CD14-positive monocyte (primary cell): ENCODE measurements around the gene ALDH2. TPM values are rescaled to one million over a fixed set of nuclear protein-coding genes. Genes with fewer than 3 reads are reported as not detected.
"Not testable (repeated sequence)": the region's sequence is repeated elsewhere in the genome, so short reads cannot be mapped to it uniquely, and the experiment has no call there.

ENCODE experiments used
- DNase-seq, 3 donors: peaks; one replicate each; pipeline ENCODE4 v3.0.0-alpha.2; 2011 to 2022
- H2AFZ ChIP-seq: 2 replicates; pipeline ENCODE4 v1.6.0; 2012; ENCODE audit warnings: mild to moderate bottlenecking, low read depth, low read length, inconsistent platforms; ENCODE audit not compliant: insufficient read depth, poor library complexity, severe bottlenecking
- H3K27ac ChIP-seq, 2 donors: 1 replicate in 1 of 2; 2 replicates in 1 of 2; pipeline ENCODE4 v1.5.1; 2012 to 2013; ENCODE audit warnings: low read length in 2 of 2, control low read depth in 1 of 2, inconsistent platforms in 1 of 2, low read depth in 1 of 2, mild to moderate bottlenecking in 1 of 2
- H3K27me3 ChIP-seq, 2 donors: one replicate each; pipeline versions ENCODE4 v1.6.0 to v1.6.1; 2011 to 2013; ENCODE audit warnings: low read length in 2 of 2; ENCODE audit not compliant: control insufficient read depth in 2 of 2, insufficient read depth in 2 of 2
- H3K36me3 ChIP-seq, 2 donors: replicated peaks in 1 of 2; 1 replicate in 1 of 2; 2 replicates in 1 of 2; pipeline versions ENCODE4 v1.5.1 to v1.6.1; 2012 to 2013; ENCODE audit warnings: low read length in 2 of 2, control low read depth in 1 of 2, inconsistent platforms in 1 of 2, mild to moderate bottlenecking in 1 of 2; ENCODE audit not compliant: insufficient read depth in 2 of 2, control insufficient read depth in 1 of 2
- H3K4me1 ChIP-seq, 2 donors: 1 replicate in 1 of 2; 2 replicates in 1 of 2; pipeline versions ENCODE4 v1.5.1 to v1.6.1; 2012 to 2013; ENCODE audit warnings: low read length in 2 of 2, control low read depth in 1 of 2, inconsistent platforms in 1 of 2, mild to moderate bottlenecking in 1 of 2, moderate library complexity in 1 of 2; ENCODE audit not compliant: insufficient read depth in 2 of 2, control insufficient read depth in 1 of 2
- H3K4me2 ChIP-seq: replicated peaks from 2 replicates; pipeline ENCODE3; 2012; ENCODE audit warnings: low read length, moderate library complexity, mild to moderate bottlenecking; ENCODE audit not compliant: poor library complexity, severe bottlenecking; ENCODE audit errors: extremely low read depth
- H3K4me3 ChIP-seq, 3 experiments: fragments of 200-600 bp in 1 of 3; sonication (generic) in 1 of 3; replicated peaks in 1 of 3; 1 replicate in 2 of 3; 2 replicates in 1 of 3; pipeline ENCODE4 v1.5.1; 2011 to 2013; ENCODE audit warnings: low read length in 3 of 3, mild to moderate bottlenecking in 3 of 3, control low read depth in 2 of 3, low read depth in 2 of 3, inconsistent platforms in 1 of 3, moderate library complexity in 1 of 3
- H3K79me2 ChIP-seq: 2 replicates; pipeline ENCODE4 v1.6.0; 2012; ENCODE audit warnings: mild to moderate bottlenecking, control low read depth, inconsistent platforms, low read length, moderate library complexity; ENCODE audit not compliant: insufficient read depth
- H3K9ac ChIP-seq: 2 replicates; pipeline ENCODE4 v1.6.0; 2017; ENCODE audit warnings: low read length, mild to moderate bottlenecking; ENCODE audit not compliant: insufficient read depth, poor library complexity, severe bottlenecking
- H3K9me3 ChIP-seq, 2 donors: replicated peaks in 1 of 2; 1 replicate in 1 of 2; 2 replicates in 1 of 2; pipeline versions ENCODE4 v1.5.1 to v1.6.1; 2012 to 2013; ENCODE audit warnings: low read length in 2 of 2, control low read depth in 1 of 2; ENCODE audit not compliant: control insufficient read depth in 1 of 2, insufficient read depth in 1 of 2
- H4K20me1 ChIP-seq: 2 replicates; pipeline ENCODE4 v1.6.0; 2012; ENCODE audit warnings: mild to moderate bottlenecking, low read length, control low read depth, moderate library complexity; ENCODE audit not compliant: insufficient read depth
- H3K27ac Mint-ChIP-seq, 7 donors: one replicate each; pipeline ENCODE4 v1.8.0; 2020; ENCODE audit warnings: mild to moderate bottlenecking in 7 of 7, mixed read lengths in 7 of 7, moderate library complexity in 6 of 7, inconsistent platforms in 2 of 7
- H3K27me3 Mint-ChIP-seq, 3 donors: one replicate each; pipeline ENCODE4 v1.8.0; 2021 to 2022; ENCODE audit warnings: low read depth in 3 of 3, mild to moderate bottlenecking in 3 of 3, mixed read lengths in 3 of 3, moderate library complexity in 3 of 3, inconsistent platforms in 1 of 3
- H3K36me3 Mint-ChIP-seq, 2 donors: one replicate each; pipeline ENCODE4 v1.8.0; 2020; ENCODE audit warnings: mixed read lengths in 2 of 2, inconsistent platforms in 1 of 2, mild to moderate bottlenecking in 1 of 2
- H3K4me1 Mint-ChIP-seq: one replicate; pipeline ENCODE4 v1.8.0; 2020; ENCODE audit warnings: mild to moderate bottlenecking, mixed read lengths
- H3K4me3 Mint-ChIP-seq, 2 donors: one replicate each; pipeline ENCODE4 v1.8.0; 2020; ENCODE audit warnings: mild to moderate bottlenecking in 2 of 2, mixed read lengths in 2 of 2, moderate library complexity in 1 of 2
- H3K9me3 Mint-ChIP-seq, 7 donors: one replicate each; pipeline ENCODE4 v1.8.0; 2020 to 2022; ENCODE audit warnings: mixed read lengths in 7 of 7, mild to moderate bottlenecking in 6 of 7, moderate library complexity in 6 of 7, inconsistent platforms in 2 of 7
- CTCF ChIP-seq: fragments of 200-600 bp; IDR thresholded peaks from one replicate; pipeline ENCODE4 v1.8.0; 2022; ENCODE audit warnings: antibody characterized with exemption, mild to moderate bottlenecking
- WGBS: methylation state at CpG from one replicate; pipeline ENCODE4 v1.1.5; 2013; ENCODE audit warnings: missing lambda C conversion rate; ENCODE audit not compliant: insufficient coverage; 5-methylcytosine and 5-hydroxymethylcytosine counted together
- intact Hi-C, 2 donors: fragments of 100-400 bp; cut with micrococcal nuclease; formaldehyde crosslinking; loops; one replicate each; pipeline versions ENCODE4 v1.15.0 to v1.15.1; 2023
- polyA plus RNA-seq, 3 donors: library from polyadenylated mRNA; depleted of rRNA in 1 of 3; unstranded in 2 of 3; stranded (reverse) in 1 of 3; fragments of 300-500 nt in 2 of 3; fragments of >200 nt in 1 of 3; fragmentation: Illumina TruSeq in 2 of 3; gene quantifications; 1 replicate in 2 of 3; 2 replicates in 1 of 3; pipeline ENCODE4 v1.2.3, GENCODE V29; 2012 to 2021

The ALDH2 gene
- polyA plus RNA-seq, 3 donors, result 272 to 404 (median 384) TPM

- Histone ChIP-seq H3K4me2 (no peak overlapping the region), H3K9ac (no peak overlapping the region), H3K27ac (no peak overlapping the region), H3K27me3 (no peaks in the 10 kb centered on the region), H3K79me2 (no peaks in the 10 kb centered on the region), H3K4me3 (no peak overlapping the region), H2AFZ (no peak overlapping the region), H4K20me1 (no peaks in the 10 kb centered on the region), H3K36me3 (peaks cover 7 to 8% of the 10 kb centered on the region in 2 donors), H3K9me3 (no peaks in the 10 kb centered on the region), H3K4me1 (peaks cover 8 to 13% of the 10 kb centered on the region in 2 donors)
- H3K4me3 Mint-ChIP-seq, result no peak overlapping the region
- no peak for DNase-seq
- TF ChIP-seq CTCF, result no peak
- intact Hi-C loops, result loop anchor here in 1 of 2 donors (10.0 kb wide), 1 partner anchor 61 kb away; no protein-coding TSS in a partner anchor
- H3K27me3 Mint-ChIP-seq, result no peaks in the 10 kb centered on the region
- WGBS, result 89% methylated on average over 4 of the region's 6 CpGs
- peak overlapping the region in 2 of 7 donors; percentile 32 to 57 for H3K27ac Mint-ChIP-seq
- peaks cover 23% of the 10 kb centered on the region for H3K4me1 Mint-ChIP-seq
- peaks cover 15 to 24% of the 10 kb centered on the region in 2 donors for H3K36me3 Mint-ChIP-seq
- peaks cover 0 to 5% (median 0%) of the 10 kb centered on the region in 7 donors for H3K9me3 Mint-ChIP-seq
These were observed 49.4 kb downstream of the ALDH2 start for GRCh38 chr12:111816065-111816615.

- not testable (repeated sequence) for H3K36me3 ChIP-seq, H3K27me3 Mint-ChIP-seq, H3K4me3 Mint-ChIP-seq, H3K9me3 ChIP-seq, H4K20me1 ChIP-seq, H3K27ac Mint-ChIP-seq, H3K4me3 ChIP-seq, DNase-seq, H3K4me2 ChIP-seq, H3K9me3 Mint-ChIP-seq, H2AFZ ChIP-seq, H3K79me2 ChIP-seq, H3K9ac ChIP-seq, H3K27me3 ChIP-seq
- Histone ChIP-seq H3K27ac (peak overlapping the region in 1 of 2 donors; percentile 15), H3K4me1 (peaks cover 12 to 17% of the 10 kb centered on the region in 2 donors)
- Mint-ChIP-seq H3K4me1 (peaks cover 30% of the 10 kb centered on the region), H3K36me3 (peaks cover 10 to 16% of the 10 kb centered on the region in 2 donors)
- intact Hi-C loops, result loop anchor here in 1 of 2 donors (10.0 kb wide), 1 partner anchor 62 kb away; no protein-coding TSS in a partner anchor
- 63% methylated on average over 3 of the region's 3 CpGs for WGBS
These were observed 50.2 kb downstream of the ALDH2 start for GRCh38 chr12:111816898-111817297.
